ENCODE measurements around the gene FLT4.

Gene FLT4

DNA sequence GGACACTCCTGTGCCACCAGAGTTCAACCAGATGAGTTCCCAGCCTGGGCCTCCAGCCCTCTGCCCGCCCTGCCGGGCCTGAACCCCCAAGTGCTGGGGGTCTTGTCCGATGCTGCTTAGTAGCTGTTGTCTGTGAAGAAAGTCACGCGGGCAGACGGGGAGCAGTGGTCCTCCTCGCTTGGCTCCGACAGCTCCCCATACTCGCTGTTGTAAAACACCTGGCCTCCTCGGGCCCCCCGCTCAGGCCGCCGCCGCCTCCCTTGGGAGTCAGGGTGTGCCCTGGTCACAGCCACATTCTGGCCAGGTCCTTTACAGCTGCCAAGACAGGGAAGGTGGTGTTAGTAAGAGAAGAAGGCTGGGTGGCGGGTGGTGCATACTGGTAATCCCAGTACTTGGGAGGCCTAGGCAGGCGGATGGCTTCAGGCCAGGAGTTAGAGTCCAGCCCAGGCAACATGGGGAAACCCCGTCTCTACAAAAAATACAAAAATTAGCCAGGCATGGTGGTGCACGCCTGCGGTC, 46.3 kb downstream of the FLT4 start:
- Mint-ChIP-seq H3K4me1 (ENCODE audit: low read depth) (peaks cover 3% of the 10 kb centered on the region), H3K4me3 (no peak overlapping the region), H3K27ac (no peak overlapping the region), H3K27me3 (no peaks in the 10 kb centered on the region), H3K9me3 (no peaks in the 10 kb centered on the region), H3K36me3 (ENCODE audit: low read depth) (no peaks in the 10 kb centered on the region)
- DNase-seq = no peak

DNA sequence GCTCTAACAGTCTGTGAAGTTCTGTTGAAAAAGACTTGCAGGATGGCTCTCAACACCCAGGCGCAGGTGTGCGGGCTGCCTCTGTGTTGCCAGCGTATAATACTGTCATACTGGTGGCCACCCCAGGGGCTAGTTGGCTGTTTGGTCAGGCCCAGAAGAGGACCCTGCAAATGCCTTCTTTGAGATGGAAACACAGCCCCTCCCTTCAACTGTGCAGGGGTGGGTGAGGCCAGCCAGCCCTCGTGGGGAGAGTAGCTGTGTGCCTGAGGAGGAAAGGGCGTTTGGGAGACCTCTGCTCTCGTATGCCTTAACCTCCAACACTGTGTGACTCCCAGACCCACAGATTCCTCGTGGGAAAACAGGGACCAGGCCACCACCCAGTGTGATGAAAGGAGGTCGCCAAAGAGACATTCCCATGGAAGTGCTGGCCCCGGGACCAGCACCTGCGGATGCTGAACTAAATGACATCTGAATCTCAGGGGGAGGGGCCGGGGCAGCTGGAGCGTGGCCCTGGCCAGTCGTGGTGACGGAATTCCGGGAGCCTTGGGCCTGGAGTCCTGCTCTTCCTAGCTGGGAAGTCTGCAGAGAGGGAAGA, 46.8 kb downstream of the FLT4 start:
- no peak for DNase-seq
- Mint-ChIP-seq H3K4me1 (ENCODE audit: low read depth) (peaks cover 3% of the 10 kb centered on the region), H3K36me3 (ENCODE audit: low read depth) (no peaks in the 10 kb centered on the region), H3K27ac (no peak overlapping the region), H3K27me3 (no peaks in the 10 kb centered on the region), H3K4me3 (no peak overlapping the region), H3K9me3 (no peaks in the 10 kb centered on the region)

DNA sequence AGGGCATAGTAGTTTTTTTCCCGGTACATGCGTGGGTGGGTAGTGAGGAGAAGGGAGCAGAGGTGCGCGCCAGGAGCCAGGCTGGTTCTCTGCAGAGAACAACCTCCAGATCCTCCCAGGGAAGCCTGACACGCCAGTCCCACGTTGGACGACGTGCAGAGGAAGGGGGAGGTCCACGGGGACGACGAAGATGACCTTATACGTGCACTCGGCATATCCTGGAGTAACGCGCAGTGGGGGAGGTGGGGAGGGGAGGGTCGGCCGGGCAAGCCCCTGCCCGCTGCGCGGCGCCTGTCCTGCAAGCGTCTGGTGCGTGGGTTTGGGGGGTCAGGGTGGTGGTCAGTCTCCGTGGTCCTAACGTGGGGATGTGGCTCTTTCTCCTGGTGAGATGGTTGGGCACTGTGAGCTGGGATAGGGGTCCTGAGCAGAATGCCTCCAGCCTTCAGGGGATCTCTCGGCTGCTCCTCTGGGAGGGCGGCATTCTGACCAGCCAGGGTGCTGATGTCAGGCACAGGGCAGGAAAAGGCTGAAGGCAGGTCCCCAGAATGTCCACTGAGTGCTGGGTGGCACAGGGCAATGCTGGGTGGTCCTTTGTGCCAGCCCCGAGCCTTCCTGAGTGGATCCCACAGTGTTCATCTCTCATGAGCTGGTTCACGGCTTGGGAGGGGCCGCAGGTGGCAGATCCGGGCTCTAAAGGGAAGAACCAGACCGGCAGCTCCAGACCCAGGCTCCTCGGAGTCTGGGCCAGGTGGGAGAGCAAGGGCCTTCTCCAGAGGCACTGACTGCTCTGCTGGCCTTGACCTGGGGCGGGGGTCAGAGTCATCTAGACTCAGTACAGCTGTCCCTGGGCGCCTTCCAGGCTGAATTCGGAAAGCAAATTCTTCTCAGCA, 47.6 kb downstream of the FLT4 start:
- DNase-seq = no peak
- Mint-ChIP-seq H3K27ac (no peak overlapping the region), H3K9me3 (no peaks in the 10 kb centered on the region), H3K36me3 (ENCODE audit: low read depth) (no peaks in the 10 kb centered on the region), H3K4me1 (ENCODE audit: low read depth) (peaks cover 3% of the 10 kb centered on the region), H3K27me3 (no peaks in the 10 kb centered on the region), H3K4me3 (no peak overlapping the region)

DNA sequence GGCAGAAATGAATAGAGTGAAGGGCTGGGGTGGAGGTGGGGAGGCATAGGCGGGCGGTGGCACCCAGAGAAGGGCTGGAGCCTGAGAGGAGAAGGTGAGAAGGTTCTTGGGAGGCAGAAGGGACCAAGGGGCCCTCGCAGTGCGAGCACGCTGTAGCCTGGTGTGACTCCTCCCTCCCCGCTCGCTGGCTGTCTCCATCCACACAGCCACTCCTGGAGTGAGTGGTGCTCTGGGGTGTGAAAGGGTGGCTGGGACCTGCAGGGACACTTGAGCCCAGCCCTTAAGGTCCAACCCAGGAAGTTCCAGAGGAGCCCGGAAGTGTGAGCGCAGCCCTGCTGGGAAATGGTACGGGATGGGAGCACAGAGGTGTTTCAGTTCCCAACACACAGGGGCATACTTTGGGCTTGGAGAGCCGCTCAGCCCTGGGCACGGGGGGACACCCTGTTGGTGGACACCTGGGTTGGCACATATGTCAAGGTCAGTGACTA, 48.8 kb downstream of the FLT4 start:
- H3K27ac Mint-ChIP-seq = no peak overlapping the region
- H3K4me3 Mint-ChIP-seq = no peak overlapping the region
- H3K9me3 Mint-ChIP-seq = no peaks in the 10 kb centered on the region
- no peaks in the 10 kb centered on the region for H3K4me1 Mint-ChIP-seq (ENCODE audit: low read depth)
- no peaks in the 10 kb centered on the region for H3K27me3 Mint-ChIP-seq
- no peaks in the 10 kb centered on the region for H3K36me3 Mint-ChIP-seq (ENCODE audit: low read depth)
- DNase-seq = no peak

DNA sequence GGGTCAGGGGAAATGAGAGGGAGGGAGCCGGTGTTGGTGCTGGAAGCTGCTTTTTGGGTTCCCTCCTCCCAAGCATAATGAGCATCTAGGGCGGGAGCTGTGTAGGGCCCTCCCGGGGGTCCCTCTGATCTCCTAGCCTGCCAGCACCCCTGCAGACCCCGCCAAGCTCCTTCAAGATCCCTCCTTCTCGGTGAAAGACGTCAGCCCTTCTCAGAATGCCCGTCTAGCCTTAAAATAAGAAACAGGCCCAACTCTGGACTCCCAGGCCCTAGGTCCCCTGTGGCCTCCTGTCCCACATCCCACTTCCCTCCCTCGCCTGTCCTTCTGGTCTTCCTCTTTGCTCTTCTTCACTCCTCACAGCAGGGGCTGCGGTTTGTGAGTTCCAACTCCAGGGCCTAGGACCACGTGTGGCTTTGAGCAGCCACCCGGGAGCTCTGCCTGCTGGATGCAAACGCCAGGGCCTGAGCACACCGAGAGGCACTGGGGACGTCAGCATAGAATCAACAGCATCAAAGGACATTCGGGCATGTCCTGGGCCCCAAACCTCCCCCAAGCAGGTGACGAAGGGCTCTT, 49.3 kb downstream of the FLT4 start:
- no peaks in the 10 kb centered on the region for H3K27me3 Mint-ChIP-seq
- H3K4me1 Mint-ChIP-seq (ENCODE audit: low read depth) = no peaks in the 10 kb centered on the region
- H3K9me3 Mint-ChIP-seq = no peaks in the 10 kb centered on the region
- no peak overlapping the region for H3K4me3 Mint-ChIP-seq
- no peak overlapping the region for H3K27ac Mint-ChIP-seq
- no peaks in the 10 kb centered on the region for H3K36me3 Mint-ChIP-seq (ENCODE audit: low read depth)
- DNase-seq = peak; percentile 23

DNA sequence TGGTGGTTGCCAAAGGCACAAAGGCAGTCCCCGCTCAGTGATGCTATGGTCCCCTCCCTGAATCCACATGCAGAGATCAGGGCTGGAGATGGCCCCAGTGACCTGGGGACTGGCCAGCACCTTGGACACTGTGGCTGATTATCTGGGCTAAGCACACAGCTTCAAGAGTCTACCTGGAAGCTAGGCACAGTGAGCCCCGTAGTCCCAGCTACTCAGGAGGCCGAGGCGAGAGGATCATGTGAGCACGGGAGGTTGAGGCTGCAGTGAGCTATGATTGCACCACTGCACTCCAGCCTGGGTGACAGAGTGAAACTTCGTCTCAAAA, 49.8 kb downstream of the FLT4 start:
- Mint-ChIP-seq H3K9me3 (no peaks in the 10 kb centered on the region), H3K27me3 (no peaks in the 10 kb centered on the region), H3K36me3 (ENCODE audit: low read depth) (no peaks in the 10 kb centered on the region), H3K4me3 (no peak overlapping the region), H3K4me1 (ENCODE audit: low read depth) (no peaks in the 10 kb centered on the region), H3K27ac (no peak overlapping the region)
- no peak for DNase-seq

DNA sequence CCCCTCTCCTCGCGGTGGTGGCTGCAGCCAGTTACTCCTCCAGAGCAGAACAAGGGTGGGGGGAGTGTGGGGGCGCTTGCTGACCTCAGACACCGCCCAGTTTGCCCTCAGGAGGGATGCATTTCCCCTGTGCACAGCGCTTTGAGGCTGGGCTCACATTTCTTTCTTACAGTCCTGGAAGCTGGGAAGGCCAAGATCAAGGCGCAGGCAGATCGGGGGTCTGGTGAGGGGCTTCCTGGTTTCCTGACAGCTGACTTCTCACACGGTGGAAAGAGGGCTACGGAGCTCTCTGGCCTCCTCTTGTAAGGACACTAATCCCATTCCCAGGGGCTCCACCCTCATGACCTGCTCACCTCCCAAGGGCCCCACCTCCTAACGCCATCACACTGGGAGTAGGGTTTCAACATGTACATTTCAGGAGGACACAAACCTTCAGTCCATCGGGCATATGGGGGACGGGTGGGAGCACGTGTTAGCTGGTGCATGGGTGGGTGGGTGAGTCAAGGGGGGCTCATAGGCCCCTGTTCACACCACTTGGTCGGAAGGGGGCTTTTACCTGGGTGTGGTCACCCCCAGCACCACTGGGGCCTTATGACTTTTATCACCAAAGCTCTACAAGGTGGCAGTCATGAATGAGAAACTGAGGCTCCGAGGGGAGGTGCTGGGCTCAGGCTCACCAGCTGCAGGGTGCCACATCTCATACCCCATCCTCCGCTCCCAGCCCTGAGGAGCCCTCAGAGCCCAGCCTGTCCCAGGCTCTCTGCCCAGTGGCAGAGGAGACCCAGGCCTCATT, 50.4 kb downstream of the FLT4 start:
- Mint-ChIP-seq H3K27me3 (peaks cover 3% of the 10 kb centered on the region), H3K4me3 (no peak overlapping the region), H3K9me3 (no peaks in the 10 kb centered on the region), H3K4me1 (ENCODE audit: low read depth) (no peaks in the 10 kb centered on the region), H3K27ac (no peak overlapping the region), H3K36me3 (ENCODE audit: low read depth) (no peaks in the 10 kb centered on the region)
- peak; percentile 20 for DNase-seq

DNA sequence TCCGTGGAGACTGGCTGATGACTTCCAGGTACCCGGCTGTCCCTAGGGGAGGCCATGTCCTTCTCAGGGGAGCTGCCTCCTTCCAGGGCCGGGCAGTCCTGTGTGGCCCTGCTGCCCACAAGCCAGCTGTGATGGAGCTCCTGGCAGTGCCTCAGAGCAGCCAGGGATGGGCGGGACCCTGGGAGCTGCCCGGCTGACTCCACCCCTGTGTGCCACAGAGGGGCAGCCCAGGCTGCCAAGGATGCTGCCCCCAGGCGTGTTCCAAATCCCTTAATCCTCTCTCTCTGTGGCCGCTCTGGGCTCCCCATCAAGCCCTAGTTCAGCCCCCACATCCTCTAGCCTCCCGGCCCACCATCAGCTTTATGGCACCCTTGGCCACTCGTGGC, 51.1 kb downstream of the FLT4 start:
- peak; percentile 20 for DNase-seq
- no peak overlapping the region for H3K4me3 Mint-ChIP-seq
- no peaks in the 10 kb centered on the region for H3K36me3 Mint-ChIP-seq (ENCODE audit: low read depth)
- H3K4me1 Mint-ChIP-seq (ENCODE audit: low read depth) = no peaks in the 10 kb centered on the region
- no peak overlapping the region for H3K27ac Mint-ChIP-seq
- H3K9me3 Mint-ChIP-seq = no peaks in the 10 kb centered on the region
- H3K27me3 Mint-ChIP-seq = peaks cover 10% of the 10 kb centered on the region

DNA sequence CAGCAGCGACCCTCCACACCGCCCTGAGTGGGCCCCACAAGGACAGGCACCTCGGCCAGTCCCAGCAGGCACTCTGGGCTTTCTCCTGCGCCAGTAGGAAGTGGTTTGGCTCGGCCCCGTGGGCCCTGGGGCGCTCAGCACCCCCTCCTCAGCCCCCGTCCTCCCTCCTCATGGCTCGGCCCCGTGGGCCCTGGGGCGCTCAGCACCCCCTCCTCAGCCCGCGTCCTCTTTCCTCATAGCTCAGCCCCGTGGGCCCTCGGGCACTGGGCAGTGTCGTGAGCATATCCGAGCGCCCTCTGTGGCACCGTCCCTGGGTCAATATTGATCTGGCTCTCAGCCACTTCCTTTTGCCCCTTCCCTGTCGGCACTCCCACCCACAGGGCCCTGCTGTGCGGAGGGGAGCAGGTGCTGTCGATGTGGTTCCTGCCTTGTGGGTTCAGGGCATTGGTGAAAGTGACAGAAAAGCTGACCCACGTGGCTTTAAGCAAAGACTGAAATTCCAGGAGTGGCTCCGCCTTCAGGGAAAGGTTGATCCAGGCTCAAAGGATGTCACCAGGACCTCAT, 52.6 kb downstream of the FLT4 start:
- H3K36me3 Mint-ChIP-seq (ENCODE audit: low read depth) = no peaks in the 10 kb centered on the region
- no peak overlapping the region for H3K27ac Mint-ChIP-seq
- no peaks in the 10 kb centered on the region for H3K9me3 Mint-ChIP-seq
- peaks cover 24% of the 10 kb centered on the region for H3K27me3 Mint-ChIP-seq
- no peak for DNase-seq
- no peak overlapping the region for H3K4me3 Mint-ChIP-seq
- peaks cover 4% of the 10 kb centered on the region for H3K4me1 Mint-ChIP-seq (ENCODE audit: low read depth)

DNA sequence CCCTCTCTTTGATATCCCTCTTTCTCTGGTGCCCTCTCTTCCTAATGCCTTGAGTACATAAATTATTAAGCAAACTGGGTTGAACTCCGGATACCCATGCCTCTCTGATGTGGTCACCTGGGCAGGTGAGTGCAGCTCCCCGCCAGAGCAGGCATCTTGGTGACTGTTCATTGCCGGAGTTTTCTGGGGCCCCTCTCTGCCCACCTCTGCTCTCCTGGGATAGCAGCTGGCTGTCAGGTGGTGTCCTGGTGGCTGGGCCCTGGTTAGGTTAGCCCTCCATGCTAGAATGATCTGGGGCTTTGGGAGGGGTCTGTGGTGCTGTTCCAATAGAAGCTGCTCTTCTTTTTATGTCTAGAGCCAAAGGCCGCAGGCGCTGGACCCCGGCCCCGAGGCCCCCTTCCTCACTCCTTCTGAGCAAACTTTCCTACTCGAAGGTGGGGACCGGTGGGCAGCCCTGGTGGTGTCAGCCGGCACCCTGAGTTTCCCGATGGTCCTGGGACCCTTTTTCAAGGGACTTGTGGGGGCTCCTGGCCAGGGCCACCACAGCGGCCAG, 53.2 kb downstream of the FLT4 start:
- DNase-seq = peak; percentile 19
- no peaks in the 10 kb centered on the region for H3K36me3 Mint-ChIP-seq (ENCODE audit: low read depth)
- no peak overlapping the region for H3K4me3 Mint-ChIP-seq
- no peaks in the 10 kb centered on the region for H3K9me3 Mint-ChIP-seq
- no peak overlapping the region for H3K27ac Mint-ChIP-seq
- H3K4me1 Mint-ChIP-seq (ENCODE audit: low read depth) = peaks cover 4% of the 10 kb centered on the region
- H3K27me3 Mint-ChIP-seq = peaks cover 24% of the 10 kb centered on the region

DNA sequence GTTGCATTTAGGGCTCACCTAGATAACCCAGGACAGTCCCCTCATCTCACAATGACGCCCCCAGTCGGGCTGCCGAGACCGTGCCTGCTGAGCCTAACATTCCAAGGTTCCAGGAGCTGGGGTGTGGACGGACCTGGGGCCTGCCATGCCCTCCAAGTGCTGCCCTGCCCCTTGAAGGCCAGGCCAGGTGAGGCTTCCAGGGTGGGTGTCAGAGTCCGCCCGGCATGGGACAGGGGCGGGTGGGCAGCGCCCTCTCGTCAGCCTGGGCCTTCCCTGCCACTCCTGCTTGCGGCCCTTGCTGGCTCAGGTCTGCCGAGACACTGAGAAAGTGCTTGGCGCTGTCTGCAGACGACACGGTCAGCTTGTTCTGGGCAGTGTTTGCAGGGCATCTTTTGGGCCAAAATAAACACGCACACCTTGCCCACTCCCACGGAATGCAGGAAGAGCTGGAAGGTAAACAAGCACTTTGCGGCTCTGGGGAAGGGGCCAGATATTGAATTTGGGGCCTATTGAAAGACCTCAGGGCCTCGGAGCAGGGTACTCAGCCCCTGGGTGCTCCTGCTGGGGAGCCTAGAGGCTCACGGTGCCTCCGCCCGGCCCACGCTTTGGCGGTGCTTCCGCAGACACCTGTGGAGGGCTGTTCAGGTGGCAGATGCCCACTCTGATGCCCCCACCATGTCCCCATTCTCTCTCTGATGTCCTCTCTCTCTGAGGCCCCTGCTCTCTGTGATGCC, 53.9 kb downstream of the FLT4 start:
- DNase-seq = no peak
- Mint-ChIP-seq H3K9me3 (no peaks in the 10 kb centered on the region), H3K27me3 (peaks cover 24% of the 10 kb centered on the region), H3K4me1 (ENCODE audit: low read depth) (peaks cover 4% of the 10 kb centered on the region), H3K4me3 (no peak overlapping the region), H3K36me3 (ENCODE audit: low read depth) (no peaks in the 10 kb centered on the region), H3K27ac (no peak overlapping the region)

DNA sequence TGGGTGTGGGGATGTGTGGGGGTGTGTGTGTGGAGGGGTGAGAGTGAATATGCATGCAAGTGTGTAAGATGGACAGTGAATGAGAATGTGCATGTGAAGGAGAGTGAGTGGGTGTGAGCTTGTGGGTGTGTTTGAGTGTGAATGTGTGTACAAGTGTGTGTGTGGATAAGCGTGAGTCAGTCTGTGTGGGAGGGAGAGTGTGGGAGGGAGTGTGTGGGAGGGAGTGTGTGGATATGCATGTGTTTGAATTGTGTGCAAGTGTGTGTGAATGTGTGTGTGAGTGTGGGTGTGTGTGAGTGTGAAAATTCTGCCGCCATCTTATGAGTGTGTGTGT, 54.4 kb downstream of the FLT4 start:
- peaks cover 24% of the 10 kb centered on the region for H3K27me3 Mint-ChIP-seq
- H3K4me3 Mint-ChIP-seq = no peak overlapping the region
- no peaks in the 10 kb centered on the region for H3K9me3 Mint-ChIP-seq
- no peaks in the 10 kb centered on the region for H3K36me3 Mint-ChIP-seq (ENCODE audit: low read depth)
- peaks cover 4% of the 10 kb centered on the region for H3K4me1 Mint-ChIP-seq (ENCODE audit: low read depth)
- H3K27ac Mint-ChIP-seq = no peak overlapping the region
- no peak for DNase-seq

DNA sequence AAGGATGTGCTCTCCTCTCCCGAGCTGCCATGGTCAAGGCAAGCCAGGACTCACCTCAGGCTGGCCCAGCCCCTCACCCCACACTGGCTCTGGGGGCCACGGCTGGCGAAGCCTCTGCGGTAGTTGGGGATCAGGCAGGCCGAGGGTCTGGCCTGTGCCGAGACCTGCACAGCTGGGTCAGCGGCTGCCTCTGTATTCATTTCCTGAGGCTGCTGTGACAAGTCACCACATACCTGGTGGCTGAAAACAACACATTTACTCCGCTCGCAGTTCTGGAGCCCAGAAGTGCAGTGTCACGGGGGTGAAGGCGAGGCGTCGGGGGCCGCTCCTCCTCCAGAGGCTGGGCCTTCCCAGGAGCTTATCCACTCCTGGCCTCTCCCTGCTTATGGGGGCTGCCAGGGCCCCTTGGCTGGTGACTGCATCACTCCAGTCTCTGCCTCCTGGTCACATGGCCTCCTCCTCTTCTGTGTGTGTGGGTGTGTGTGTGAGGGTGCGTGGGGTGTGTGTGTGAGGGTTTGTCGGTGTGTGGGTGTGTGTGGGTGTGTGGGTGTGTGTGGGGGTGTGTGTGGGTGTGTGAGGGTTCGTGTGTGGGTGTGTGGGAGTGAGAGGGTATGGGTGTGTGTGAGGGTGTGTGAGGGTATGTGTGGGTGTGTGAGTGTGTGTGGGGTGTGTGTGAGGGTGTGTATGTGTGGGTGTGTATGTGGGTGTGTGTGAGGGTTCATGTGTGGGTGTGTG, 54.9 kb downstream of the FLT4 start:
- Mint-ChIP-seq H3K9me3 (no peaks in the 10 kb centered on the region), H3K4me3 (no peak overlapping the region), H3K27ac (peak overlapping the region; percentile 30), H3K36me3 (ENCODE audit: low read depth) (no peaks in the 10 kb centered on the region), H3K4me1 (ENCODE audit: low read depth) (peaks cover 8% of the 10 kb centered on the region), H3K27me3 (peaks cover 30% of the 10 kb centered on the region)
- no peak for DNase-seq

Data from activated T-cell treated with anti-CD3 and anti-CD28 coated beads, Interleukin-2, amount 50 U/mL, for 24 hours (primary cell).